Heart right ventricle (tissue), 16 donors: ENCODE data around the gene NCKAP5. TPM values are rescaled to one million over a fixed set of nuclear protein-coding genes. Genes with fewer than 3 reads are reported as not detected.

ENCODE experiments used
- ATAC-seq, 8 donors: fragments of 200-7000 bp; cut with Tn5 transposase; one replicate each; pipeline ENCODE4 v1.9.1; 2020; ENCODE audit warnings: mild to moderate bottlenecking in 8 of 8, moderate library complexity in 8 of 8, moderate number of reproducible peaks in 1 of 8
- DNase-seq, 2 donors: peaks; one replicate each; pipeline ENCODE4 v3.0.0-alpha.2; 2020
- H3K27ac ChIP-seq, 10 donors: fragments of 200-600 bp; sonication (generic) in 2 of 10; one replicate each; pipeline versions ENCODE4 v1.5.0 to v1.8.0; 2020 to 2022; ENCODE audit warnings: mild to moderate bottlenecking in 3 of 10
- H3K27me3 ChIP-seq, 7 donors: fragments of 200-600 bp; one replicate each; pipeline ENCODE4 v1.8.0; 2021 to 2022; ENCODE audit warnings: mild to moderate bottlenecking in 2 of 7
- H3K36me3 ChIP-seq, 9 donors: fragments of 200-600 bp; sonication (generic) in 1 of 9; one replicate each; pipeline versions ENCODE4 v1.5.0 to v1.8.0; 2020 to 2022; ENCODE audit warnings: mild to moderate bottlenecking in 2 of 9
- H3K4me1 ChIP-seq, 9 donors: fragments of 200-600 bp; sonication (generic) in 1 of 9; one replicate each; pipeline versions ENCODE4 v1.5.0 to v1.8.0; 2020 to 2022; ENCODE audit warnings: mild to moderate bottlenecking in 4 of 9
- H3K4me3 ChIP-seq, 10 donors: fragments of 200-600 bp; sonication (generic) in 2 of 10; one replicate each; pipeline versions ENCODE4 v1.5.0 to v1.8.0; 2020 to 2022; ENCODE audit warnings: mild to moderate bottlenecking in 7 of 10, moderate library complexity in 2 of 10
- H3K9me3 ChIP-seq, 11 donors: fragments of 200-600 bp in 10 of 11; sonication (generic) in 2 of 11; one replicate each; pipeline versions ENCODE4 v1.5.0 to v1.8.0; 2013 to 2022; ENCODE audit warnings: mild to moderate bottlenecking in 2 of 11, control low read depth in 1 of 11, moderate library complexity in 1 of 11
- CTCF ChIP-seq, 9 donors: fragments of 200-600 bp; sonication (generic) in 2 of 9; IDR thresholded peaks; one replicate each; pipeline versions ENCODE4 v1.5.0 to v1.8.0; 2021 to 2022; ENCODE audit warnings: antibody characterized with exemption in 9 of 9, mild to moderate bottlenecking in 5 of 9, moderate library complexity in 1 of 9
- WGBS, 2 donors: extraction: QIAGEN DNeasy Blood & Tissue Kit; methylation state at CpG; one replicate each; pipeline ENCODE4 v1.1.7; 2013; ENCODE audit warnings: inconsistent platforms in 1 of 2; 5-methylcytosine and 5-hydroxymethylcytosine counted together
- intact Hi-C, 10 donors: fragments of 100-400 bp; cut with DNase I; formaldehyde crosslinking; loops; one replicate each; pipeline versions ENCODE4 v1.11.1 to v1.14.2; 2022
- polyA plus RNA-seq, 2 donors: library from polyadenylated mRNA; stranded (reverse); fragments of 200-250 nt; gene quantifications; one replicate each; pipeline ENCODE4 v1.2.3, GENCODE V29; 2013
- total RNA-seq, 10 donors: library from RNA; stranded (reverse); fragmentation: NEBNext Ultra II Directional in 3 of 10; extraction: Animal tissue kit (Norgen Biotek cat#: 25700) in 3 of 10; gene quantifications; one replicate each; pipeline versions ENCODE4 v1.2.1 to v1.2.4, GENCODE V29; 2021 to 2023
- donor health status: Arrhythmogenic right ventricular cardiomyopathy.
- donor health status: ischemic (EF 13 %, LVEDD 7.1; RV severe dilation, severe dysfunction).
- donor health status: healthy with polysubstance abuse.
- donor health status: DM: no; HTN: yes; CAD: no.
- donor health status: DM: no; HTN: no; CAD: no.
- donor health status: ischemic (EF 25% LVEDD 6.9; RV normal size, moderate dysfunction).
- donor health status: ischemic (EF 25% LVEDD 5.7; RV mildly dilated, moderate dysfunction).
- donor health status: healthy.
- donor health status: DM: yes; HTN: yes; CAD: no.
- donor health status: Ischemic cardiomyopathy.
- donor health status: ischemic (EF 35%, LVEDD 5.7; RV mildly dilated, moderate dysfunction).
- donor health status: nonischemic (EF 11% LVEDD 7.7; RV severe dilation, severe dysfunction).
- donor health status: DM: yes; HTN: yes; CAD: no.
- donor health status: PGD.
- donor health status: ischemic (EF 29% LVEDD 5.4; RV normal size, mild dysfunction).
- donor health status: nonischemic (EF 23%, LVEDD 6.1; RV moderate dilation, normal function).

NCKAP5 gene
- total and polyA plus RNA-seq, 12 donors = 0.57 to 11.7 (median 6.2) TPM

GRCh38 chr2:133500917-133501316, 67.3 kb downstream of the NCKAP5 start:
- ATAC-seq (no peak), DNase-seq (no peak)
- Histone ChIP-seq H3K27me3 (no peaks in the 10 kb centered on the region), H3K9me3 (no peaks in the 10 kb centered on the region), H3K4me1 (peaks cover 5 to 39% (median 18%) of the 10 kb centered on the region in 9 donors), H3K27ac (no peak overlapping the region), H3K4me3 (no peak overlapping the region), H3K36me3 (no peaks in the 10 kb centered on the region)
- no peak for TF ChIP-seq CTCF (IDR thresholded peaks at IDR 0.05)
- WGBS, 2 donors = 94 to 95% methylated on average over 6 of the region's 6 CpGs
- intact Hi-C loops = no loop called here

GRCh38 chr2:133498662-133499585, 69.3 kb downstream of the NCKAP5 start:
- no peak overlapping the region for H3K27ac ChIP-seq
- TF ChIP-seq CTCF (IDR thresholded peaks at IDR 0.05) = no peak
- 87 to 91% methylated on average over 8 of the region's 8 CpGs for WGBS, 2 donors

GRCh38 chr2:133497951-133498565, 70.2 kb downstream of the NCKAP5 start:
- H3K9me3 ChIP-seq = no peaks in the 10 kb centered on the region
- DNase-seq (no peak), ATAC-seq (no peak)
- H3K27ac ChIP-seq = no peak overlapping the region
- WGBS, 2 donors = 67 to 72% methylated on average over 6 of the region's 6 CpGs
- H3K36me3 ChIP-seq = no peaks in the 10 kb centered on the region
- H3K4me1 ChIP-seq = peaks cover 0 to 27% (median 6%) of the 10 kb centered on the region in 9 donors
- intact Hi-C loops = no loop called here
- no peak overlapping the region for H3K4me3 ChIP-seq
- H3K27me3 ChIP-seq = no peaks in the 10 kb centered on the region
- TF ChIP-seq CTCF (IDR thresholded peaks at IDR 0.05) = no peak

More at GRCh38 chr2:133498662-133499585, 69.3 kb downstream of the NCKAP5 start:
- no peaks in the 10 kb centered on the region for H3K36me3 ChIP-seq
- no peaks in the 10 kb centered on the region for H3K9me3 ChIP-seq
- no peaks in the 10 kb centered on the region for H3K27me3 ChIP-seq
- DNase-seq = no peak
- H3K4me1 ChIP-seq = peaks cover 0 to 28% (median 6%) of the 10 kb centered on the region in 9 donors
- no peak for ATAC-seq
- H3K4me3 ChIP-seq = no peak overlapping the region
- intact Hi-C loops = no loop called here

- Histone ChIP-seq H3K9me3 (no peaks in the 10 kb centered on the region), H3K4me1 (peaks cover 0 to 23% (median 6%) of the 10 kb centered on the region in 9 donors), H3K27me3 (no peaks in the 10 kb centered on the region), H3K27ac (no peak overlapping the region), H3K4me3 (no peak overlapping the region), H3K36me3 (no peaks in the 10 kb centered on the region)
- ATAC-seq = no peak
- no peak for TF ChIP-seq CTCF (IDR thresholded peaks at IDR 0.05)
- WGBS, 2 donors = 51 to 68% methylated on average over 3 of the region's 3 CpGs
- intact Hi-C loops = no loop called here
- no peak for DNase-seq
Observed at GRCh38 chr2:133497270-133497893, 70.9 kb downstream of the NCKAP5 start.
